GM08714 (cell line): ENCODE measurements around the gene COPG2.

ENCODE experiments used
- H3K4me3 ChIP-seq: fragments of 200-500 bp; sonication (Bioruptor generic); 2 replicates; pipeline ENCODE4 v1.5.1; 2014; ENCODE audit warnings: mild to moderate bottlenecking, low read length, inconsistent platforms
- ZNF274 ChIP-seq: IDR thresholded peaks from 2 replicates; pipeline ENCODE4 v1.6.1; 2012; ENCODE audit warnings: mild to moderate bottlenecking, low read depth, low read length

COPG2 gene

DNA sequence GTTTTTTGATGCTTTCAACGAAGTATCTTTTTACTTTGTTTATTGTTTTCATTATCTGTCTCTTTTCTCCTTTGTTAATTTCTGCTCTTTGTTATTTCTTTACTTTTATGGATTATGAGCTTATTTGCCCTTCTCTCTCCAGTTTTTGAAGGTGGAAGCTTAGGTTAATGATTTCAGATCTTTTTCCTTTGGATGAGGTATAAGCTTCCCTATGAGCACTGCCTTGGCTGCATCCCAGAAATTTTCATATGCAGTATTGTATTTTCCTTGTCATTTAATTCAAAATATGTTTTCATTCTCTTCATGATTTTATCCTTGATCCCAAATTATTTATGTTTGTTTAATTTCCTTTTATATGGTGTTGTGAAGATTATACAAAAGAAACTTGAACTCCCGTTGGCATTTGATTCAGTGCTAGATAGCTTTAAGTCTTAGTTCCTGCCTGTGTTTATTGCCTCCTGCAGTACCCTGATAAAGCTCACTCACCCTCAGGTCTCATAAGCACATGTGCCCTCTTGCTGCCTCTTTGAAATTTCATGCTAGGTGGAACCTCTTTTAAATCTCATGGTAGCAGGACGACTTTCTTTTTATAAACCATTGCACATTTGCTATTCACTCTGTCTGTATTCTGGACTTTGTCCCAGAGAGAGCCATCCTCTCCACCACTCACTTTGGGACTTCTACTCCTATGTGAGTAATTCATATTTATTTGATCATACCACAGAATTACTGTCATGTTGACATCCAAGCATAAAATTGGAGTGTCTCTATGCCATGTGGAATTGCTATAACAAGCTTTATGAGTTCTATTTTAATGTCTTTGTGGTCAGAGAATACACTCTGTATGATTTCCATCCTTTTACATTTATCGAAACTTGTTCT is 204.8 kb downstream of the COPG2 start:
- H3K4me3 ChIP-seq: no peak overlapping the region
- TF ChIP-seq ZNF274: no peak

DNA sequence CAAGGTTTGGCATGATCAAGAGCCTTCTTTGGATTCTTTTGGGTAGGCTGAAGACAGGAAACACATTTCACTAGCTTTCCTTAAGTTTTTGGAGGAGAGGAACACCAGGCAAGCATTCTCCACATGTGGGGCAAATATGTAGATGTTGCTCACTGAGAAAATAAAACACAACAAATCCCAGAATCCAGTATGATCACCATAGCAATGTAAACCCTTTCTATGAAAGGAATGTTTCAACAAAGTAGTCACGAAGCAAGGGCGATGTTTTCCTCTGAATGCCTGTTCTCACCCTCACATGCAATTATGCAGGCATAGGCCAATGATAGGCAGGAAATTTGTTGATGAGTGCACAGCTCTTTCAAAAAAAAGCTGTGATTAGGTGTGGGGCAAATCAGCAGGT is 207.3 kb downstream of the COPG2 start:
- no peak overlapping the region for H3K4me3 ChIP-seq
- no peak for TF ChIP-seq ZNF274

DNA sequence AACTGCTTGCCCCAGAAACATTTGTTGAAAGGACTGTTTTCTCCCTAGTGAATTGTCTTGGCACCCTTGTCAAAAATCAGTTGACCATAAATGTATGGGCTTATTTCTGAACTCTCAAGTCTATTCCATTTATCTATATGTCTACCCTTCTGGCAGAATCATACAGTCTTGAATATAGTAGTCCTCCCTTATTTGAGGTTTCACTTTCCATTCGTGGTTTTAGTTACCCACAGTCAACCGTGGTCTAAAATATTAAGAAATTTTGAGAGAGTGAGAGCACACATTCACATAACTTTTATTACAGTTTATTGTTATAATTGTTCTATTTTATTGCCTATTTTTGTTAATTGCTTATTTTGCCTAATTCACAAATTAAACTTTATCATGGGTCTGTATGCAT is 210.3 kb downstream of the COPG2 start:
- no peak overlapping the region for H3K4me3 ChIP-seq
- TF ChIP-seq ZNF274: no peak
